Measurements from ENCODE around the gene CDKL4.

DNA sequence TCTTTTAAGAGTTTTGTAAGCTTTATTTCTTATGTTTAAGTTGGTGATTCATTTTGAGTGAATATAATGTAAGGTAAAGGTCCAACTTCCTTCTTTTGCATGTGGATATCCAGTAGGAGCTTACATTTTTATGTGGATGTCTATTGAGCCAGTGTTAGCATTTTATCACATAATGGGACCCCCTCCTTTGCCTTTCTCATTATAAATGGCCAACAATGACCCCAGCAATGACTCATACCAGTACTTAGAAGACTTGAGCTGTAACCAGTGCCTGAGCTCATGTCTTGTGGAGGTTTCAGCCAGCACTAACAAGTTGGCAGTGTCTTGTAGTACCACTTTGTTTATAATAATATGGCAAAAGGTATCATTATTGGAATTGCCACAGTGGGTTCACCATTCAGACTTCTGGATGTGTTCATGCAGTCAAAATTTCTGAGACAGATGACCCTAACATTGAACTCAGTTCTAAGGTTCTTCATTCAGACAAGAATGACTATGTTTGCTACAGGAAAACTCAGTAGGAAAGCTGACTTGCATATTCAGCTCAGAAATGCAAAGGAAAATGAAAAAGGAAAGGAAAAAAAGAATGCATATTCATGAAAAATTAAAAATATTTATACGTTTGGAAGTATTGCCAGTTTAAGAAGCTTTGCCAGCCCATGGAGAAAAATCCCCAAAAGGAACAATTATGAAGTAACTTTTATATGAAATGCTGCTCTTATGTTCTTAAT, 41.0 kb downstream of the CDKL4 start:
- no peak for TF ChIP-seq POLR2A (IDR thresholded peaks at IDR 0.05)
- TF ChIP-seq, protein P1, sequence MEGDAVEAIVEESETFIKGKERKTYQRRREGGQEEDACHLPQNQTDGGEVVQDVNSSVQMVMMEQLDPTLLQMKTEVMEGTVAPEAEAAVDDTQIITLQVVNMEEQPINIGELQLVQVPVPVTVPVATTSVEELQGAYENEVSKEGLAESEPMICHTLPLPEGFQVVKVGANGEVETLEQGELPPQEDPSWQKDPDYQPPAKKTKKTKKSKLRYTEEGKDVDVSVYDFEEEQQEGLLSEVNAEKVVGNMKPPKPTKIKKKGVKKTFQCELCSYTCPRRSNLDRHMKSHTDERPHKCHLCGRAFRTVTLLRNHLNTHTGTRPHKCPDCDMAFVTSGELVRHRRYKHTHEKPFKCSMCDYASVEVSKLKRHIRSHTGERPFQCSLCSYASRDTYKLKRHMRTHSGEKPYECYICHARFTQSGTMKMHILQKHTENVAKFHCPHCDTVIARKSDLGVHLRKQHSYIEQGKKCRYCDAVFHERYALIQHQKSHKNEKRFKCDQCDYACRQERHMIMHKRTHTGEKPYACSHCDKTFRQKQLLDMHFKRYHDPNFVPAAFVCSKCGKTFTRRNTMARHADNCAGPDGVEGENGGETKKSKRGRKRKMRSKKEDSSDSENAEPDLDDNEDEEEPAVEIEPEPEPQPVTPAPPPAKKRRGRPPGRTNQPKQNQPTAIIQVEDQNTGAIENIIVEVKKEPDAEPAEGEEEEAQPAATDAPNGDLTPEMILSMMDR (IDR thresholded peaks at IDR 0.05): no peak
